Endothelial cell of umbilical vein (primary cell): Measurements from ENCODE around the gene CTNND2.

Experiments used
- EZH2 ChIP-seq: IDR thresholded peaks from 2 replicates; pipeline ENCODE4 v1.6.1; 2012; ENCODE audit warnings: borderline replicate concordance, low read depth, mild to moderate bottlenecking, moderate library complexity, low read length, inconsistent platforms; ENCODE audit not compliant: severe bottlenecking
- POLR2A ChIP-seq: IDR thresholded peaks from 2 replicates; pipeline ENCODE4 v1.6.1; 2012; ENCODE audit warnings: low read depth, mild to moderate bottlenecking, control low read depth, low read length
- TF ChIP-seq, protein P1 (sequence below), 2 donors: IDR thresholded peaks; 1 replicate in 1 of 2; 2 replicates in 1 of 2; pipeline ENCODE4 v1.5.1; 2011; ENCODE audit warnings: low read length in 2 of 2, mild to moderate bottlenecking in 2 of 2, moderate library complexity in 2 of 2, control low read depth in 1 of 2, inconsistent platforms in 1 of 2, low read depth in 1 of 2; ENCODE audit not compliant: insufficient read depth in 1 of 2; ENCODE audit errors: extremely low read depth in 1 of 2

DNA sequence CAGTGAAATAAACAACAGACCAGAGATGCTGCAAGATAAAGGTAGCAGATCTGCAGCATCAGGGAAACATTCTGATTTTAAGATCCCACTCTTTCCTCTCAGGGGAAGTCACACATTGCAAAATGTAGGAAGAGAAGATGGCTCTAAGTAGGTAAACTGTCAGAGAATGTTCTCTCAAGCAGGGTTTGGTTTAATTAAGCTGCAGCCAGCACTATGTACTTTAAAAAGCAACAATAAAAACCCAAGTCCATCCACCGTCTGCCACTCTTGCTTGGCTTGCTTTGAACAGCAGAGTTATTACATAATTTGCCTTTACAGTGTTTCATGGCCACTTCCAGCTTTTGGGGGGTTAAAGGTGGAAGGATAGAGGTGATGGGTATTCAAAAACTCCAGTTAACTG is 800.0 kb downstream of the CTNND2 start:
- TF ChIP-seq POLR2A (no peak), EZH2 (no peak)
- TF ChIP-seq, protein P1, sequence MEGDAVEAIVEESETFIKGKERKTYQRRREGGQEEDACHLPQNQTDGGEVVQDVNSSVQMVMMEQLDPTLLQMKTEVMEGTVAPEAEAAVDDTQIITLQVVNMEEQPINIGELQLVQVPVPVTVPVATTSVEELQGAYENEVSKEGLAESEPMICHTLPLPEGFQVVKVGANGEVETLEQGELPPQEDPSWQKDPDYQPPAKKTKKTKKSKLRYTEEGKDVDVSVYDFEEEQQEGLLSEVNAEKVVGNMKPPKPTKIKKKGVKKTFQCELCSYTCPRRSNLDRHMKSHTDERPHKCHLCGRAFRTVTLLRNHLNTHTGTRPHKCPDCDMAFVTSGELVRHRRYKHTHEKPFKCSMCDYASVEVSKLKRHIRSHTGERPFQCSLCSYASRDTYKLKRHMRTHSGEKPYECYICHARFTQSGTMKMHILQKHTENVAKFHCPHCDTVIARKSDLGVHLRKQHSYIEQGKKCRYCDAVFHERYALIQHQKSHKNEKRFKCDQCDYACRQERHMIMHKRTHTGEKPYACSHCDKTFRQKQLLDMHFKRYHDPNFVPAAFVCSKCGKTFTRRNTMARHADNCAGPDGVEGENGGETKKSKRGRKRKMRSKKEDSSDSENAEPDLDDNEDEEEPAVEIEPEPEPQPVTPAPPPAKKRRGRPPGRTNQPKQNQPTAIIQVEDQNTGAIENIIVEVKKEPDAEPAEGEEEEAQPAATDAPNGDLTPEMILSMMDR (IDR thresholded peaks at IDR 0.05; ENCODE audit: extremely low read depth in 1 of 2, insufficient read depth in 1 of 2, low read depth in 1 of 2, low read length in 2 of 2), result no peak
